Karpas-422 (cell line): ENCODE results near the gene PSME4. TPM values are rescaled to one million over a fixed set of nuclear protein-coding genes. Genes with fewer than 3 reads are reported as not detected.
"Not testable (repeated sequence)": the region's sequence is repeated elsewhere in the genome, so short reads cannot be mapped to it uniquely, and the experiment has no call there.

Source experiments
- DNase-seq: peaks from one replicate; pipeline ENCODE4 v3.0.0-alpha.2; 2015
- H2AFZ ChIP-seq: fragments of 200-600 bp; sonication (generic); 2 replicates; pipeline ENCODE4 v1.6.1; 2014; ENCODE audit warnings: antibody characterized with exemption, low read length, mixed read lengths
- H3K27ac ChIP-seq: fragments of 200-600 bp; sonication (generic); 2 replicates; pipeline ENCODE4 v1.5.1; 2014; ENCODE audit warnings: mild to moderate bottlenecking, low read length, moderate library complexity
- H3K27me3 ChIP-seq: fragments of 200-600 bp; sonication (generic); 2 replicates; pipeline ENCODE4 v1.6.1; 2014; ENCODE audit warnings: low read length, mixed read lengths
- H3K36me3 ChIP-seq: fragments of 200-600 bp; sonication (generic); 2 replicates; pipeline ENCODE4 v1.6.1; 2014; ENCODE audit warnings: low read length, mixed read lengths; ENCODE audit not compliant: insufficient read depth
- H3K4me1 ChIP-seq: fragments of 200-600 bp; sonication (generic); 2 replicates; pipeline ENCODE4 v1.6.1; 2014; ENCODE audit warnings: mild to moderate bottlenecking, low read length, mixed read lengths
- H3K4me2 ChIP-seq: fragments of 200-600 bp; sonication (generic); 2 replicates; pipeline ENCODE4 v1.6.1; 2014; ENCODE audit warnings: low read length, low read depth, mild to moderate bottlenecking; ENCODE audit not compliant: poor library complexity, severe bottlenecking
- H3K4me3 ChIP-seq: fragments of 200-600 bp; sonication (generic); 2 replicates; pipeline ENCODE4 v1.5.1; 2014; ENCODE audit warnings: mild to moderate bottlenecking, antibody characterized with exemption, low read length, mixed read lengths
- H3K79me2 ChIP-seq: fragments of 200-600 bp; sonication (generic); 2 replicates; pipeline ENCODE4 v1.6.1; 2014; ENCODE audit warnings: mild to moderate bottlenecking, low read length, mixed read lengths
- H3K9ac ChIP-seq: fragments of 200-600 bp; sonication (generic); 2 replicates; pipeline ENCODE4 v1.6.0; 2014; ENCODE audit warnings: low read length
- H3K9me2 ChIP-seq: fragments of 200-600 bp; sonication (generic), shearing (Covaris generic); replicated peaks from 2 replicates; pipeline ENCODE4 v1.6.0; 2014; ENCODE audit warnings: mild to moderate bottlenecking, low read length, moderate library complexity; ENCODE audit not compliant: insufficient read depth
- H3K9me3 ChIP-seq: fragments of 300-700, 200-600 bp; sonication (generic); 2 replicates; pipeline ENCODE4 v1.6.1; 2014; ENCODE audit warnings: low read length, mixed read lengths
- H4K20me1 ChIP-seq: fragments of 200-600 bp; sonication (generic); 2 replicates; pipeline ENCODE4 v1.6.1; 2014; ENCODE audit warnings: mild to moderate bottlenecking, antibody characterized with exemption, low read length, low read depth; ENCODE audit not compliant: insufficient read depth
- total RNA-seq: library from RNA; depleted of rRNA; stranded (reverse); fragments of >200 nt; shearing (Covaris generic); gene quantifications from 2 replicates; pipeline ENCODE4 v1.2.3, GENCODE V29; 2014; ENCODE audit warnings: low replicate concordance

The PSME4 gene
- total RNA-seq, 1 experiment from 2014 or later: 67.5 TPM

DNA sequence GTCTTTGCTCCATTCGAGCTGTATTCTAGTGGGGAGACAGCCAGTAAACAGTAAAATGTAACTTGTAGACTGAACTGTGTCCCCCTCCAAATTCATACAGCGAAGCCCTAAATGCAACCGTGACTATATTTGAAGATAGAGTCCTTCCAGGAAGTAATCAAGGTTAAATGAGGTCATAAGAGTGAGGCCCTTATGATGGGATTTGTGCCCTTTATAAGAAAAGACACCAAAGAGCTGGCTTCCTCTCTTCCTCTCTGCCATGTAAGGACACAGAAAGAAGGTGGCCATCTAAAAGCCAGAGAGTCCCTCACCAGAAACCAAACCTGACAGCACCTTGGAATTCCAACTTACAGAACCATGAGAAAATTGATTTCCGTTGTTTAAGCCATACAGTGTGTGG is 142.5 kb downstream of the PSME4 start:
- Histone ChIP-seq H3K9me3 (no peaks in the 10 kb centered on the region), H4K20me1 (no peaks in the 10 kb centered on the region), H3K9me2 (no peaks in the 10 kb centered on the region), H3K4me1 (no peaks in the 10 kb centered on the region), H3K9ac (no peak overlapping the region), H3K4me3 (no peak overlapping the region), H2AFZ (no peak overlapping the region), H3K79me2 (no peaks in the 10 kb centered on the region), H3K4me2 (no peak overlapping the region), H3K27me3 (no peaks in the 10 kb centered on the region), H3K27ac (no peak overlapping the region), H3K36me3 (no peaks in the 10 kb centered on the region)
- DNase-seq: no peak

DNA sequence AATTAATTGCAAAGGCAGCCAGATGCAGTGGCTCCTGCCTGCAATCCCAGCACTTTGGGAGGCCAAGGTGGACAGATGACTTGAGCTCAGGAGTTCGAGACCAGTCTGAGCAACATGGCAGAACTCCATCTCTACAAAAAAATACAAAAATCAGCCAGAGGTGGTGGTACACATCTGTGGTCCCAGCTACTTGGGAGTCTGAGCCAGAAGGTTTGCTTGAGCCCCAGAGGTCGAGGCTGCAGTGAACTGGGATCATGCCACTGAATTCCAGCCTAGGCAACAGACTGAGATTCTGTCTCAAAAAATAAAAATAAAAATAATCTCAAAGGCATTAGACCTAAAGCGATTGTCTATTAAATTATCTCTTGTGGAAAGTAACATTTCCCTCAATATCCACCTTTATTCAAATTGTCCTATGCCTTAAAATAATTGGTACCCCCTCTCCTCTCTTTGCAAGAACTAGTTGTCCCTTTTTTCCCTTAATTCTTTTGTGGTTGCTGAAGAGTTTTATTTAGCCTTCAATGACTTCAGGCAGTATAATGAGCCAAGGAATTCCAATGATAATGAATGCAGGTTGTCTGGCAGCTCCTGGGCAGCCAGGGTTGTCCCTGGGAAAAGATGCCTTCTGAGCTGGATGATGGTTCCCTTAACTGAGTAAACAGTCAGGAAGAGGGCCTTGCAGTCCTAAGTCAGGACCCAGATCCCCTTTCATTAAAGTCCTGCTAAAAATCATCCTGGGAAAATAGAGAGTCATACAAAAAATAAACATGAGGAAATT is 143.2 kb downstream of the PSME4 start:
- H3K36me3 ChIP-seq: peaks cover 3% of the 10 kb centered on the region; the same call in 1 of the 2 replicates
- H3K9me2 ChIP-seq: no peaks in the 10 kb centered on the region
- H3K79me2 ChIP-seq: no peaks in the 10 kb centered on the region
- no peak overlapping the region for H3K4me2 ChIP-seq
- no peak for DNase-seq
- H3K27me3 ChIP-seq: no peaks in the 10 kb centered on the region
- H3K4me3 ChIP-seq: no peak overlapping the region
- H3K27ac ChIP-seq: no peak overlapping the region
- H3K9ac ChIP-seq: no peak overlapping the region
- H4K20me1 ChIP-seq: no peaks in the 10 kb centered on the region
- no peaks in the 10 kb centered on the region for H3K4me1 ChIP-seq
- H2AFZ ChIP-seq: no peak overlapping the region
- H3K9me3 ChIP-seq: no peaks in the 10 kb centered on the region

DNA sequence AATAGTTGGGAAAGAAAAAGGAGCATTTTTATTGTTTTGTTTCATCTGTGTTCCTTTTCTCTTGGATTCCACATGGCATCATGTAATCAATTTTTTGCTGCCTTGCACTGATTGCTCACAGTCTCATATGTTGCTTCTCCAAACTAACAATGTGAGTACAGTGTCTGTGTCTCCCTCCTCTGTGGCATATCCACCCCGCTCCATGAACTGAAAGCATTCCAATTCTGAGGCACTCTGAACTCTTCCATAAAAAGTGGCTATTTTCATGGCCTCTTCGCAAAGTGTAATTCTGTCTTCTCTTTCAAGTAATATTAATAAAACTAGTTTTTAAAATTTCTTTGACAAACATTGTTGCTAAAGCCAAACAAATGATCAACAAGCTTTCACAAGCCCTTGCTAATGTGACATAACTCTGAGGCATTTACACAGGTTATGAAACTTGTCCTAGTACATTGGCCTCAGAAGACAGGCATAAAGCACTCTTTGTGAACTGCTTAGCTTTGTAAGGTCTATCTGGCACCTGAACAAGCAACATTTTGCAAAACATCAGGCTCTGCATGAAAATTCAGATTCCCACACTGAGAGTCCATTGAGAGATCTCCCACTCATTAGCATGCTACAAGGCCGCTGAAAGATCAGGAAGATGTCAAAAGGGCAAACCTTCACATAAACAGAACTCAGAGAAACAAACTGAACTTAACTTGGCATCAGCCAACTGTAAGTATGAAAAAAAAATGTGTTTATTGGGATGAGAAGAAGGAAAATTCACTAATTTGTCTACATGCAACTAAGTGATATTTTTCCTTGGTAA is 144.0 kb downstream of the PSME4 start:
- H3K9me2 ChIP-seq: no peaks in the 10 kb centered on the region
- no peak for DNase-seq
- no peaks in the 10 kb centered on the region for H3K27me3 ChIP-seq
- no peak overlapping the region for H3K4me3 ChIP-seq
- H3K9me3 ChIP-seq: no peaks in the 10 kb centered on the region
- no peak overlapping the region for H3K9ac ChIP-seq
- H2AFZ ChIP-seq: no peak overlapping the region
- H3K4me1 ChIP-seq: no peaks in the 10 kb centered on the region
- no peaks in the 10 kb centered on the region for H4K20me1 ChIP-seq
- no peak overlapping the region for H3K27ac ChIP-seq
- no peaks in the 10 kb centered on the region for H3K79me2 ChIP-seq
- no peak overlapping the region for H3K4me2 ChIP-seq
- H3K36me3 ChIP-seq: peaks cover 3% of the 10 kb centered on the region; the same call in 1 of the 2 replicates

DNA sequence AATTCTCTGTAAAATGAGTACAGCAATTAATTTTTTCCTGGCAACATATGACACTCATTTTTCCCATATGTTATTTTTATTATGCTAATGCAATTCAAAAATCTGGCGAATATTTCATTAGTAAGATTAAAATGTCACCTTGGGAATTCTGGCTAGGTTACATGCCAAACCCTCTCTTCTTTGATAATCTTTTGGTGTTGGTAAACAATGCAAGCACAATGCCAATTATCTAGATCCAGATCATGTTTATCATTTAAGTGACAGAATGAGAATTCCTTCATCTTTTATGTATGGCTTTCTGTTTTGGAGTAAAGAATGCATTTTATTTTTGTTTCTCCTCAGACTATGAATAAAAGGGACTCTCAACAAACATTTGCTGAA is 144.8 kb downstream of the PSME4 start:
- no peaks in the 10 kb centered on the region for H4K20me1 ChIP-seq
- H3K9ac ChIP-seq: no peak overlapping the region
- H3K79me2 ChIP-seq: no peaks in the 10 kb centered on the region
- H3K4me2 ChIP-seq: no peak overlapping the region
- H3K27ac ChIP-seq: no peak overlapping the region
- no peak overlapping the region for H3K4me3 ChIP-seq
- H3K9me2 ChIP-seq: no peaks in the 10 kb centered on the region
- H3K36me3 ChIP-seq: peaks cover 3% of the 10 kb centered on the region; the same call in 1 of the 2 replicates
- H3K4me1 ChIP-seq: no peaks in the 10 kb centered on the region
- DNase-seq: no peak
- H3K9me3 ChIP-seq: no peaks in the 10 kb centered on the region
- no peaks in the 10 kb centered on the region for H3K27me3 ChIP-seq
- no peak overlapping the region for H2AFZ ChIP-seq

DNA sequence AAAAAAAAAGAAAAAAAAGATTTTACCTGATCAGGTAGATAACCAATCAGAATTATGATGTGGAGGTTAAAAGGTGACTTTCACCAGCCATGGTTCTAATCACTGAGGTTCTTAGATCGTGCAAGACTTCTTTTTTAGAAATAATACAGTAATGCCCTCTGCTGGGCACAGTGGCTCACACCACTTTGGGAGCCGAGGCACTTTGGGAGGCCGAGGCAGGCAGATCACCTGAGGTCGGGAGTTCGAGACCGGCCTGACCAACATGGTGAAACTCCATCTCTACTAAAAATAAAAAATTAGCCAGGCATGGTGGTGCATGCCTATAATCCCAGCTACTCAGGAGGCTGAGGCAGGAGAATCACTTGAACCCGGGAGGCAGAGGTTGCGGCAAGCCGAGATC is 147.2 kb downstream of the PSME4 start:
- H3K27ac ChIP-seq, H3K27me3 ChIP-seq, H3K9me2 ChIP-seq, H3K9ac ChIP-seq, H2AFZ ChIP-seq, H3K79me2 ChIP-seq, H3K4me1 ChIP-seq, H3K4me2 ChIP-seq, H4K20me1 ChIP-seq, H3K4me3 ChIP-seq, H3K9me3 ChIP-seq: not testable (repeated sequence)
- peaks cover 16% of the 10 kb centered on the region; the same call in 1 of the 2 replicates for H3K36me3 ChIP-seq
- DNase-seq: peak; percentile 73

DNA sequence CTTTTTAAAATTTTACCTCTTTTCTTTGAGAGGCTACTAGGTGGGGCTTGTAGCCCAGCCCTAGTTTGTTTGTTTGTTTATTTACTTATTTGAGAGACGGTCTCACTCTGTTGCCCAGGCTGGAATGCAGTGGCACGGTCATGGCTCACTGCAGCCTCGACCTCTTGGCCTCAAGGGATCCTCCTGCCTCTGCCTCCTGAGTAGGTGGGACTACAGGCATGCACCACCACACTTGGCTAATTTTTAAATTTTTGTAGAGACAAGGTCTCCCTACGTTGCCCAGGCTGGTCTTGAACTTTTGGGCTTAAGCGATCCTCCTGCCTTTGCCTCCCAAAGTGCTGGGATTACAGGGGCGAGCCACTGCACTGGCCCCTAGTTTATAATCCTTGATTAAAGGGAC is 149.0 kb downstream of the PSME4 start:
- Histone ChIP-seq H3K79me2 (no peaks in the 10 kb centered on the region), H3K9ac (no peak overlapping the region), H3K4me2 (no peak overlapping the region), H4K20me1 (no peaks in the 10 kb centered on the region), H3K4me3 (no peak overlapping the region), H3K27me3 (no peaks in the 10 kb centered on the region), H3K9me2 (no peaks in the 10 kb centered on the region), H3K27ac (no peak overlapping the region), H3K9me3 (no peaks in the 10 kb centered on the region), H3K36me3 (peaks cover 28% of the 10 kb centered on the region; the same call in 1 of the 2 replicates), H3K4me1 (no peaks in the 10 kb centered on the region), H2AFZ (no peak overlapping the region)
- no peak for DNase-seq

DNA sequence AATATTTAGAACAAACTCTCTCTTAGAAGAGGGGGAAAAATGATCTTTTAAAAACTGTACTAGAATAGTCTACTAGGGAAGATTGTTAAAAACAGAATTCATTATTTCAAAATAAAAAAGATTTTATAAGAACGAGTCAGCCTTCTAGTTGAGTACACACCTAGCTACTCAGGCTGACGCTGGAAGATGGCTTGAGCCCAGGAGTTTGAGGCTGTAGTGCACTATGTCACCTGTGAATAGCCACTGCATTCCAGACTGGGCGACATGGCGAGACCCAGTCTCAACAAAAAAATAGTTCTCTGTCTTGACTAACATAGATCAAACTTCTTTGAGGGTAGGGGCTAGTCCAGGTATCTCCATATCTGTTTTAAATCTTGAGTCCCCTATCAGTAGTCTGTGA is 150.1 kb downstream of the PSME4 start:
- no peak overlapping the region for H3K4me3 ChIP-seq
- no peaks in the 10 kb centered on the region for H3K27me3 ChIP-seq
- H3K4me1 ChIP-seq: no peaks in the 10 kb centered on the region
- H4K20me1 ChIP-seq: no peaks in the 10 kb centered on the region
- no peaks in the 10 kb centered on the region for H3K9me2 ChIP-seq
- H3K79me2 ChIP-seq: no peaks in the 10 kb centered on the region
- no peak overlapping the region for H3K9ac ChIP-seq
- H3K9me3 ChIP-seq: no peaks in the 10 kb centered on the region
- H3K36me3 ChIP-seq: peaks cover 31% of the 10 kb centered on the region; the same call in 1 of the 2 replicates
- no peak overlapping the region for H3K4me2 ChIP-seq
- no peak for DNase-seq
- H3K27ac ChIP-seq: no peak overlapping the region
- H2AFZ ChIP-seq: no peak overlapping the region

DNA sequence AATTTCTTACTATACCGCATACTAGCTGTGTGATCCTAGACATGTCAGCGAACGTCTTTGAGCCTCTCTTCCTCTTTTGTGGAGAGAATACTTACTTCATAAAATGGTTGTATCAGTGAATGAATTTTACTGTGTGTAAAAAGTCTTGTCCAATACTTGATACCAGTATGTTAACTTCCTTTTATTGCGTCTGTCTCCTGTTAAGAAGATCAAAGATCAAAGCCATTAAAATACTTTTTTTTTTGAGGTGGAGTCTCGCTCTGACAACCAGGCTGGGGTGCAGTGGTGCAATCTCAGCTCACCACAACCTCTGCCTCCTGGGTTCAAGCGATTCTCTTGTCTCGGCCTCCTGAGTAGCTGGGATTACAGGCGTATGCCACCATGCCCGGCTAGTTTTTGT is 150.7 kb downstream of the PSME4 start:
- H2AFZ ChIP-seq: no peak overlapping the region
- H3K9me2 ChIP-seq: no peaks in the 10 kb centered on the region
- H3K9me3 ChIP-seq: no peaks in the 10 kb centered on the region
- H3K9ac ChIP-seq: no peak overlapping the region
- H3K27ac ChIP-seq: no peak overlapping the region
- H4K20me1 ChIP-seq: no peaks in the 10 kb centered on the region
- H3K36me3 ChIP-seq: peaks cover 38% of the 10 kb centered on the region; the same call in 1 of the 2 replicates
- H3K4me2 ChIP-seq: no peak overlapping the region
- no peaks in the 10 kb centered on the region for H3K27me3 ChIP-seq
- no peaks in the 10 kb centered on the region for H3K4me1 ChIP-seq
- H3K4me3 ChIP-seq: no peak overlapping the region
- H3K79me2 ChIP-seq: no peaks in the 10 kb centered on the region
- DNase-seq: no peak
